ENCODE measurements around the gene ACTN1. TPM values are rescaled to one million over a fixed set of nuclear protein-coding genes. Genes with fewer than 3 reads are reported as not detected.
A peak's percentile ranks its signal among the peaks of the same experiment; 100 is the strongest.

ACTN1 gene
- total RNA-seq, 1 donor from 2014 or later = 130 TPM

- Mint-ChIP-seq H3K36me3 (ENCODE audit: low read depth, unreplicated experiment) (peaks cover 36% of the 10 kb centered on the region), H3K27ac (ENCODE audit: unreplicated experiment) (no peak overlapping the region), H3K4me3 (ENCODE audit: unreplicated experiment) (no peak overlapping the region), H3K4me1 (ENCODE audit: unreplicated experiment) (peaks cover 12% of the 10 kb centered on the region), H3K27me3 (ENCODE audit: unreplicated experiment) (peaks cover 13% of the 10 kb centered on the region), H3K9me3 (ENCODE audit: unreplicated experiment) (no peaks in the 10 kb centered on the region)
- TF ChIP-seq, protein P1, sequence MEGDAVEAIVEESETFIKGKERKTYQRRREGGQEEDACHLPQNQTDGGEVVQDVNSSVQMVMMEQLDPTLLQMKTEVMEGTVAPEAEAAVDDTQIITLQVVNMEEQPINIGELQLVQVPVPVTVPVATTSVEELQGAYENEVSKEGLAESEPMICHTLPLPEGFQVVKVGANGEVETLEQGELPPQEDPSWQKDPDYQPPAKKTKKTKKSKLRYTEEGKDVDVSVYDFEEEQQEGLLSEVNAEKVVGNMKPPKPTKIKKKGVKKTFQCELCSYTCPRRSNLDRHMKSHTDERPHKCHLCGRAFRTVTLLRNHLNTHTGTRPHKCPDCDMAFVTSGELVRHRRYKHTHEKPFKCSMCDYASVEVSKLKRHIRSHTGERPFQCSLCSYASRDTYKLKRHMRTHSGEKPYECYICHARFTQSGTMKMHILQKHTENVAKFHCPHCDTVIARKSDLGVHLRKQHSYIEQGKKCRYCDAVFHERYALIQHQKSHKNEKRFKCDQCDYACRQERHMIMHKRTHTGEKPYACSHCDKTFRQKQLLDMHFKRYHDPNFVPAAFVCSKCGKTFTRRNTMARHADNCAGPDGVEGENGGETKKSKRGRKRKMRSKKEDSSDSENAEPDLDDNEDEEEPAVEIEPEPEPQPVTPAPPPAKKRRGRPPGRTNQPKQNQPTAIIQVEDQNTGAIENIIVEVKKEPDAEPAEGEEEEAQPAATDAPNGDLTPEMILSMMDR (IDR thresholded peaks at IDR 0.05; ENCODE audit: unreplicated experiment) = no peak
- no peak for DNase-seq (ENCODE audit: low spot score)
These were observed 96.9 kb downstream of the ACTN1 start for GRCh38 chr14:68882235-68882634.

DNA sequence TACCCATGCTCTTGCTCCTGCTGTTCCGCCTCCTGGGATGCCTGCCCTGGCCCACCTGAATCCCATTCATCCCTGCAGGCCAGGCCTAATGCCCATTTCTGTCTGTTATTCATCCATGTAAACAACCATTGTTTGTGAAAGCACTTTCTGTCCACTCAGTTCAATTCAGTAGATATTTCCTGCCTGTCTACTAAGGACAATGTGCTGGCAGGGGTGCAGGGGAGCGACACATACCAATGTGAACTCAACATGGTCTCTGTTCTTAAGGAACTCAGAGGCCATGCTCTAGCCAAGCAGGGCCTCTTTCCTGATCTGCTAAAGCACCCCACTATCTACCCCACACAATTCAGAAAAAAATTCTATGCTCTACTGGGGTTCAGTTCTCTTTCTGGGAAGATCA, 97.7 kb downstream of the ACTN1 start:
- Mint-ChIP-seq H3K27ac (ENCODE audit: unreplicated experiment) (peak overlapping the region; percentile 21), H3K36me3 (ENCODE audit: low read depth, unreplicated experiment) (peaks cover 39% of the 10 kb centered on the region), H3K4me3 (ENCODE audit: unreplicated experiment) (no peak overlapping the region), H3K27me3 (ENCODE audit: unreplicated experiment) (peaks cover 13% of the 10 kb centered on the region), H3K9me3 (ENCODE audit: unreplicated experiment) (no peaks in the 10 kb centered on the region), H3K4me1 (ENCODE audit: unreplicated experiment) (peaks cover 12% of the 10 kb centered on the region)
- TF ChIP-seq, protein P1 (IDR thresholded peaks at IDR 0.05; ENCODE audit: unreplicated experiment) = no peak
- no peak for DNase-seq (ENCODE audit: low spot score)

GRCh38 chr14:68880581-68881105, 98.5 kb downstream of the ACTN1 start:
- H3K4me1 Mint-ChIP-seq (ENCODE audit: unreplicated experiment) = peaks cover 12% of the 10 kb centered on the region
- H3K4me3 Mint-ChIP-seq (ENCODE audit: unreplicated experiment) = no peak overlapping the region
- peaks cover 39% of the 10 kb centered on the region for H3K36me3 Mint-ChIP-seq (ENCODE audit: low read depth, unreplicated experiment)
- H3K27ac Mint-ChIP-seq (ENCODE audit: unreplicated experiment) = no peak overlapping the region
- TF ChIP-seq, protein P1 (IDR thresholded peaks at IDR 0.05; ENCODE audit: unreplicated experiment) = no peak
- peaks cover 13% of the 10 kb centered on the region for H3K27me3 Mint-ChIP-seq (ENCODE audit: unreplicated experiment)
- DNase-seq (ENCODE audit: low spot score) = no peak
- no peaks in the 10 kb centered on the region for H3K9me3 Mint-ChIP-seq (ENCODE audit: unreplicated experiment)

GRCh38 chr14:68879841-68880575, 99.1 kb downstream of the ACTN1 start:
- DNase-seq (ENCODE audit: low spot score) = no peak
- Mint-ChIP-seq H3K9me3 (ENCODE audit: unreplicated experiment) (no peaks in the 10 kb centered on the region), H3K4me1 (ENCODE audit: unreplicated experiment) (peaks cover 12% of the 10 kb centered on the region), H3K36me3 (ENCODE audit: low read depth, unreplicated experiment) (peaks cover 42% of the 10 kb centered on the region), H3K27me3 (ENCODE audit: unreplicated experiment) (peaks cover 10% of the 10 kb centered on the region), H3K4me3 (ENCODE audit: unreplicated experiment) (no peak overlapping the region), H3K27ac (ENCODE audit: unreplicated experiment) (no peak overlapping the region)
- TF ChIP-seq, protein P1 (IDR thresholded peaks at IDR 0.05; ENCODE audit: unreplicated experiment) = no peak

GRCh38 chr14:68879321-68879781, 99.8 kb downstream of the ACTN1 start:
- Mint-ChIP-seq H3K27ac (ENCODE audit: unreplicated experiment) (no peak overlapping the region), H3K9me3 (ENCODE audit: unreplicated experiment) (no peaks in the 10 kb centered on the region), H3K36me3 (ENCODE audit: low read depth, unreplicated experiment) (peaks cover 44% of the 10 kb centered on the region), H3K4me1 (ENCODE audit: unreplicated experiment) (peaks cover 12% of the 10 kb centered on the region), H3K27me3 (ENCODE audit: unreplicated experiment) (peaks cover 10% of the 10 kb centered on the region), H3K4me3 (ENCODE audit: unreplicated experiment) (no peak overlapping the region)
- DNase-seq (ENCODE audit: low spot score) = no peak
- TF ChIP-seq, protein P1 (IDR thresholded peaks at IDR 0.05; ENCODE audit: unreplicated experiment) = no peak
